Measurements from ENCODE around the gene ATP2C2. TPM values are rescaled to one million over a fixed set of nuclear protein-coding genes. Genes with fewer than 3 reads are reported as not detected.
A peak's percentile ranks its signal among the peaks of the same experiment; 100 is the strongest.

The ATP2C2 gene
- total RNA-seq, 1 donor from 2014 or later: not detected

DNA sequence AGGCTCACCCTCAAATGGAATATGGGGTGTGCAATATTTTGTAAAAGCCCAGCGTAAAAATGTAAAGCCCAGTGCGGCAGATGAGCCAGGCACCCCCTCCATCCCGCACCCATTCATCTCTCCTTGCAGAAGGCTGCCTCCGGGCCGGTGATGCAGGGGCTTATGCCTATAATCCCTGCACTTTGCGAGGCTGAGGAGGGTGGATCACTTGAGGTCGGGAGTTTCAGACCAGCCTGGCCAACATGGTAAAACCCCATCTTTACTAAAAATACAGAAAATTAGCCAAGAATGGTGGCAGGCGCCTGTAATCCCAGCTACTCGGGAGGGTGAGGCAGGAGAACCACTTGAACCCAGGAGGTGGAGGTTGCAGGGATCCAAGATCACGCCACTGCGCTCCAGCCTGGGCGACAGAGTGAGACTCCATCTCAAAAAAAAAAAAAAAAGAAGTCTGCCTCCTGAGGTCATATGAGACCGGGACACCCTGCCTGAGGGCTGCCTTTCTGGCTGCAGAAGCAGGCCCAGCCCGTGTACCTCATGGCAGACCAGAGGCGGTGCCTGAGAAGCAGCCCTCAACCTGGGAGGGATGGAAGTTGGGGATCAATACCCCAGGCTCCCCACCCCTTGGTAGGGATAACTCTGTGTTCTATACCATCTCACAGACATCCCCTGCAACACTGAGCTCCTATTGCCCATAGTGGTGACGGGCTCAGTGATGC, 17.5 kb upstream of the ATP2C2 start:
- Mint-ChIP-seq H3K4me3 (no peak overlapping the region), H3K4me1 (peaks cover 3% of the 10 kb centered on the region), H3K27me3 (ENCODE audit: insufficient read depth, low read depth) (peaks cover 2% of the 10 kb centered on the region), H3K27ac (no peak overlapping the region), H3K9me3 (no peaks in the 10 kb centered on the region), H3K36me3 (no peaks in the 10 kb centered on the region)
- Histone ChIP-seq H3K4me2 (no peak overlapping the region), H3K79me2 (ENCODE audit: low read depth) (no peaks in the 10 kb centered on the region), H3K27ac (no peak overlapping the region), H3K4me3 (no peak overlapping the region), H4K20me1 (ENCODE audit: low read depth) (no peaks in the 10 kb centered on the region), H3K27me3 (no peaks in the 10 kb centered on the region), H3K36me3 (no peaks in the 10 kb centered on the region), H2AFZ (replicated peaks) (peak overlapping the region; percentile 20), H3F3A (ENCODE audit: low read depth) (no peaks in the 10 kb centered on the region), H3K9me3 (ENCODE audit: low read depth) (no peaks in the 10 kb centered on the region), H3K4me1 (peaks cover 5% of the 10 kb centered on the region), H3K9ac (no peak overlapping the region)
- TF ChIP-seq EZH2 (IDR thresholded peaks at IDR 0.05): no peak
- no peak for TF ChIP-seq EZH2phosphoT487 (IDR thresholded peaks at IDR 0.05)
- no peak for TF ChIP-seq CTCF (IDR thresholded peaks at IDR 0.05)
- DNase-seq (ENCODE audit: low spot score): no peak

GRCh38 chr16:84351630-84352029, 16.7 kb upstream of the ATP2C2 start:
- no peaks in the 10 kb centered on the region for H3K27me3 ChIP-seq
- DNase-seq (ENCODE audit: low spot score): no peak
- no peaks in the 10 kb centered on the region for H3K36me3 Mint-ChIP-seq
- H3K9me3 ChIP-seq (ENCODE audit: low read depth): no peaks in the 10 kb centered on the region
- H2AFZ ChIP-seq (replicated peaks): no peak overlapping the region
- H3F3A ChIP-seq (ENCODE audit: low read depth): no peaks in the 10 kb centered on the region
- no peak overlapping the region for H3K4me3 ChIP-seq
- no peak overlapping the region for H3K4me2 ChIP-seq
- H3K4me1 Mint-ChIP-seq: peaks cover 8% of the 10 kb centered on the region
- no peaks in the 10 kb centered on the region for H3K79me2 ChIP-seq (ENCODE audit: low read depth)
- H3K9me3 Mint-ChIP-seq: no peaks in the 10 kb centered on the region
- H3K27ac ChIP-seq: no peak overlapping the region
- TF ChIP-seq EZH2phosphoT487 (IDR thresholded peaks at IDR 0.05): no peak
- TF ChIP-seq EZH2 (IDR thresholded peaks at IDR 0.05): no peak
- no peak for TF ChIP-seq CTCF (IDR thresholded peaks at IDR 0.05)
- H3K27me3 Mint-ChIP-seq (ENCODE audit: insufficient read depth, low read depth): peaks cover 2% of the 10 kb centered on the region
- H3K9ac ChIP-seq: no peak overlapping the region
- no peaks in the 10 kb centered on the region for H4K20me1 ChIP-seq (ENCODE audit: low read depth)
- peaks cover 13% of the 10 kb centered on the region for H3K4me1 ChIP-seq
- H3K4me3 Mint-ChIP-seq: no peak overlapping the region
- no peaks in the 10 kb centered on the region for H3K36me3 ChIP-seq
- no peak overlapping the region for H3K27ac Mint-ChIP-seq

DNA sequence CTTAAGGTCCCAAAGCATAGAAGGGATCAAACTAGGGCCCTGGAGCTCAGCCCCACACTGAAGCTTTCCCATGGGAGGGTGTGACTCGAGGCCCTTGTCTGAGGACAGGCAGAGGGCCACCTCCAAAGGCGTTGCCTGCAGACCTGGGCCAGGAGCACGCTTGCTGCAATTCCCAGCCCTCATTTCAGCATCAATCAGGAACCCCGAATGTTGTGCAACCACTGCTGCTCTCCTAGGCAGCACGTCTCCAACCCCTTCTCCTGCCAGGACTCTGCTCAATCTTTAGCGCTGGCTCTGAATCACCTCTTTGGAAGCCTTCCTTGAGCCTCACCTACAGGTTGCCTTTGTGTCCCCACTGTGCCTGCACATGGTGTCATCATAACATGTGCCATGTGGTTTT, 14.0 kb upstream of the ATP2C2 start:
- Histone ChIP-seq H2AFZ (replicated peaks) (no peak overlapping the region), H3K4me3 (no peak overlapping the region), H3K27me3 (no peaks in the 10 kb centered on the region), H3K36me3 (no peaks in the 10 kb centered on the region), H3K9me3 (ENCODE audit: low read depth) (no peaks in the 10 kb centered on the region), H4K20me1 (ENCODE audit: low read depth) (no peaks in the 10 kb centered on the region), H3K27ac (no peak overlapping the region), H3K4me2 (no peak overlapping the region), H3K79me2 (ENCODE audit: low read depth) (no peaks in the 10 kb centered on the region), H3K4me1 (peaks cover 28% of the 10 kb centered on the region), H3F3A (ENCODE audit: low read depth) (no peaks in the 10 kb centered on the region), H3K9ac (no peak overlapping the region)
- TF ChIP-seq EZH2phosphoT487 (IDR thresholded peaks at IDR 0.05): no peak
- TF ChIP-seq EZH2 (IDR thresholded peaks at IDR 0.05): no peak
- no peak for TF ChIP-seq CTCF (IDR thresholded peaks at IDR 0.05)
- H3K4me3 Mint-ChIP-seq: no peak overlapping the region
- H3K36me3 Mint-ChIP-seq: no peaks in the 10 kb centered on the region
- no peak for DNase-seq (ENCODE audit: low spot score)
- no peaks in the 10 kb centered on the region for H3K9me3 Mint-ChIP-seq
- peaks cover 26% of the 10 kb centered on the region for H3K4me1 Mint-ChIP-seq
- H3K27me3 Mint-ChIP-seq (ENCODE audit: insufficient read depth, low read depth): peaks cover 4% of the 10 kb centered on the region
- H3K27ac Mint-ChIP-seq: no peak overlapping the region

Measured in neural progenitor cell (in vitro differentiated cells).